MM.1S (cell line): ENCODE measurements around the gene AGR2.

Experiments
- DNase-seq: peaks from one replicate; pipeline ENCODE4 v3.0.0-alpha.2; 2015
- H2AFZ ChIP-seq: fragments of 300-600 bp; sonication (generic); 2 replicates; pipeline ENCODE4 v1.6.0; 2016; ENCODE audit warnings: antibody characterized with exemption, low read length
- H3F3A ChIP-seq: fragments of 300-600 bp; sonication (generic); 2 replicates; pipeline ENCODE4 v1.6.1; 2016; ENCODE audit warnings: mild to moderate bottlenecking, antibody characterized with exemption, low read length, moderate library complexity, mixed read lengths; ENCODE audit not compliant: insufficient read depth
- H3K27ac ChIP-seq: fragments of 300-600 bp; sonication (generic); 2 replicates; pipeline ENCODE4 v1.5.1; 2016; ENCODE audit warnings: mild to moderate bottlenecking, low read length
- H3K27me3 ChIP-seq: fragments of 300-600 bp; sonication (generic); replicated peaks from 2 replicates; pipeline ENCODE4 v1.6.0; 2016; ENCODE audit warnings: low read length; ENCODE audit not compliant: insufficient read depth
- H3K36me3 ChIP-seq: fragments of 300-600 bp; sonication (generic); replicated peaks from 2 replicates; pipeline ENCODE4 v1.6.1; 2016; ENCODE audit warnings: mild to moderate bottlenecking, low read length, mixed read lengths; ENCODE audit not compliant: insufficient read depth
- H3K4me1 ChIP-seq: fragments of 300-600 bp; sonication (generic); 2 replicates; pipeline ENCODE4 v1.6.1; 2016; ENCODE audit warnings: low read length, mixed read lengths
- H3K4me2 ChIP-seq: fragments of 300-600 bp; sonication (generic); 2 replicates; pipeline ENCODE4 v1.6.0; 2016; ENCODE audit warnings: low read depth, low read length
- H3K4me3 ChIP-seq: fragments of 300-600 bp; sonication (generic); 2 replicates; pipeline ENCODE4 v1.5.1; 2016; ENCODE audit warnings: low read length, mixed read lengths
- H3K79me2 ChIP-seq: fragments of 300-600 bp; sonication (generic); 2 replicates; pipeline ENCODE4 v1.6.1; 2016; ENCODE audit warnings: mixed run types, low read length, mixed read lengths
- H3K9ac ChIP-seq: fragments of 300-600 bp; sonication (generic); 2 replicates; pipeline ENCODE4 v1.6.1; 2016; ENCODE audit warnings: low read length, mixed read lengths
- H3K9me2 ChIP-seq: fragments of 300-600 bp; sonication (generic); replicated peaks from 2 replicates; pipeline ENCODE4 v1.6.1; 2016; ENCODE audit warnings: mild to moderate bottlenecking, low read length, mixed read lengths; ENCODE audit not compliant: insufficient read depth
- H3K9me3 ChIP-seq: fragments of 300-600 bp; sonication (generic); replicated peaks from 2 replicates; pipeline ENCODE4 v1.6.1; 2016; ENCODE audit warnings: mild to moderate bottlenecking, low read length, mixed read lengths; ENCODE audit not compliant: insufficient read depth
- H4K20me1 ChIP-seq: fragments of 300-600 bp; sonication (generic); 2 replicates; pipeline ENCODE4 v1.6.1; 2016; ENCODE audit warnings: mild to moderate bottlenecking, low read length, moderate library complexity, mixed read lengths; ENCODE audit not compliant: insufficient read depth
- EZH2 ChIP-seq: fragments of 300-600 bp; sonication (generic); optimal IDR thresholded peaks from 2 replicates; pipeline ENCODE3; 2017; ENCODE audit warnings: low read depth, mild to moderate bottlenecking, antibody characterized with exemption, low read length, mixed read lengths
- EZH2phosphoT487 ChIP-seq: fragments of 300-600 bp; sonication (generic); IDR thresholded peaks from 2 replicates; pipeline ENCODE4 v1.6.1; 2018; ENCODE audit warnings: antibody characterized with exemption, low read length
- TF ChIP-seq, protein P1 (sequence below): fragments of 300-600 bp; sonication (generic); IDR thresholded peaks from 2 replicates; pipeline ENCODE4 v1.5.1; 2016; ENCODE audit warnings: antibody characterized with exemption, low read length, mixed read lengths

The AGR2 gene

DNA sequence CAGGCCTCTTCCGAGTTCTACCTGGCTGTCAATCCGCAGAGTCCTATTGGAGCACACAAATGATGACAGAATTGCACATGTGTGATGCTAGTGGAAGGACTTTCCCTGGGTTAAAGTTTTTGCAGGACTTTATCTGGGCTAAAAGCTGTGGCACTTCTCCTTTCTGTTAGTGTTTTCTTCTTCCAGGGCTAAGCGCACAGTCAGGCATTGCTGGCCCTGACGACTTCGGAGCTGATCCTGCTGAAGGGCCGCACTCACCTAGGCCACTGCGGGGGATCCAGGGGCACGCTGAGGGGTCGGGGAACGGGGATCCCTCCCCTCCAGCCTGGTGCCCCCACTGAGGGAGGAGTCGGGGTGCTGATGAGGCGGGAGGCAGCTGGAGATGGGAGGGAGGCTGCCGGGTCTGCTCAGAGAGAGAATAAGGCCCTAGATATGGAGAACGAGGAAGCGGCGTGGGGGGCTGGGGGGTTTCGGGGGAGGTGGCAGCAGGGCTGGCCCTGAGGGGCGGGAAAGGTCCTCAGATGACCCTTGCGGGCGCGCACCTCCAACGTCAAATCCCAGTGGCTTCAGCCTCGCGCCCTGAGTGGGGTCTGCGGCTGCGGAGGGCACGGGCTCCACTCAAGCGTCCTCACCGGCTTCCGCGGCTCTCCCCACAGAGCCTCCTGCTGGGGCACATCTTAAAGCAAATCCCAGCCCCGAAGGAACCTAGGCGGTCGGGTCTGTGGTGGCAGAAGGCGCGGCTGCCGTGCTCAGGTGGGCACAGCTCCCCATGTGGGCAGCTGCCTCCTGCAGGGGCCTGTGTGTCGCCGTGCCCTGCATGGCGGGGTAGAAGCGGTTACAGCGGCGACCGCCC lies 46.0 kb upstream of the AGR2 start:
- H3K4me2 ChIP-seq: no peak overlapping the region
- no peaks in the 10 kb centered on the region for H3K9me2 ChIP-seq
- H3K4me3 ChIP-seq: no peak overlapping the region
- no peaks in the 10 kb centered on the region for H3K36me3 ChIP-seq
- no peaks in the 10 kb centered on the region for H3K4me1 ChIP-seq
- H3K27ac ChIP-seq: no peak overlapping the region
- TF ChIP-seq EZH2: no peak
- TF ChIP-seq, protein P1, sequence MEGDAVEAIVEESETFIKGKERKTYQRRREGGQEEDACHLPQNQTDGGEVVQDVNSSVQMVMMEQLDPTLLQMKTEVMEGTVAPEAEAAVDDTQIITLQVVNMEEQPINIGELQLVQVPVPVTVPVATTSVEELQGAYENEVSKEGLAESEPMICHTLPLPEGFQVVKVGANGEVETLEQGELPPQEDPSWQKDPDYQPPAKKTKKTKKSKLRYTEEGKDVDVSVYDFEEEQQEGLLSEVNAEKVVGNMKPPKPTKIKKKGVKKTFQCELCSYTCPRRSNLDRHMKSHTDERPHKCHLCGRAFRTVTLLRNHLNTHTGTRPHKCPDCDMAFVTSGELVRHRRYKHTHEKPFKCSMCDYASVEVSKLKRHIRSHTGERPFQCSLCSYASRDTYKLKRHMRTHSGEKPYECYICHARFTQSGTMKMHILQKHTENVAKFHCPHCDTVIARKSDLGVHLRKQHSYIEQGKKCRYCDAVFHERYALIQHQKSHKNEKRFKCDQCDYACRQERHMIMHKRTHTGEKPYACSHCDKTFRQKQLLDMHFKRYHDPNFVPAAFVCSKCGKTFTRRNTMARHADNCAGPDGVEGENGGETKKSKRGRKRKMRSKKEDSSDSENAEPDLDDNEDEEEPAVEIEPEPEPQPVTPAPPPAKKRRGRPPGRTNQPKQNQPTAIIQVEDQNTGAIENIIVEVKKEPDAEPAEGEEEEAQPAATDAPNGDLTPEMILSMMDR: no peak
- TF ChIP-seq EZH2phosphoT487: no peak
- no peaks in the 10 kb centered on the region for H3K27me3 ChIP-seq
- no peak for DNase-seq
- H3K9ac ChIP-seq: no peak overlapping the region
- no peaks in the 10 kb centered on the region for H3F3A ChIP-seq
- no peaks in the 10 kb centered on the region for H4K20me1 ChIP-seq
- H2AFZ ChIP-seq: no peak overlapping the region
- no peaks in the 10 kb centered on the region for H3K9me3 ChIP-seq
- no peaks in the 10 kb centered on the region for H3K79me2 ChIP-seq

DNA sequence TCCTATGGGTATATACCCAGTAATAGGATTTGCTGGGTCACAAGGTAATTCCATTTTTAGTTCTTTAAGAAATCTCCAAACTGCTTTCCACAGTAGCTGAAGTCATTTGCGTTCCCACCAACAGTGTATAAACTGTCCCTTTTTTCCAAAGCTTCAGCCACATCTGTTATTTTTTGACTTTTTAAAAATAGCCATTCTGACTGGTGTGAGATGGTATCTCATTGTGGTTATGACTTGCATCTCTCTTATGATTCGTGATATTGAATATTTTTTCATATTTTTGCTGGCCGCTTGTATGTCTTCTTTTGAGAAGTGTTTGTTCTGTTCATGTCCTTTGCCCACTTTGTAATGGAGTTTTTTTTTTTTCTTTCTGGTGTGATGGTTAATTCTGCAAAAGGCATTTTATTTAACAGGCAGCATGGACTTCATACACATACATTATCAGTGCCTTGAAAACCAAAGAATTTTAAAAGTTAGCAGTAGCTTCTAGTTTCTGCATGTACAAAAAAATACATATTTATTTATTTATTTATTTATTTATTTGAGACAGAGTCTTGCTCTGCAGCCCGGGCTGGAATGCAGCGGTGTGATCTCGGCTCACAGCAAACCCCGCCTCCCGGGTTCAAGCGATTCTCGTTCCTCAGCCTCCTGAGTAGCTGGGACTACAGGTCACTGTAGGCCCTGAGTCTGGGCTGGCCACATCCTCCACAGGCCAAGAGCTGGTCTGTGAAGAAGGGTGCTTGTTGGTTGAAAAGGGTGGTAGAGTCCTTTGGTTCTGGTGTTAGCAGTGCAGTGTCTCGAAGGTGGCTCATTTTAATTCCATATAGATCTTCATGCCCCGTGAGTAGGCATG lies 44.7 kb upstream of the AGR2 start:
- H3K9me3 ChIP-seq: no peaks in the 10 kb centered on the region
- no peaks in the 10 kb centered on the region for H3K9me2 ChIP-seq
- H3K27me3 ChIP-seq: no peaks in the 10 kb centered on the region
- no peak overlapping the region for H3K9ac ChIP-seq
- DNase-seq: no peak
- no peaks in the 10 kb centered on the region for H3K79me2 ChIP-seq
- H3K36me3 ChIP-seq: no peaks in the 10 kb centered on the region
- H3K4me3 ChIP-seq: no peak overlapping the region
- no peaks in the 10 kb centered on the region for H3K4me1 ChIP-seq
- no peak for TF ChIP-seq EZH2phosphoT487
- TF ChIP-seq, protein P1: no peak
- no peak for TF ChIP-seq EZH2
- H3K4me2 ChIP-seq: no peak overlapping the region
- H4K20me1 ChIP-seq: no peaks in the 10 kb centered on the region
- no peaks in the 10 kb centered on the region for H3F3A ChIP-seq
- H2AFZ ChIP-seq: no peak overlapping the region
- H3K27ac ChIP-seq: no peak overlapping the region

DNA sequence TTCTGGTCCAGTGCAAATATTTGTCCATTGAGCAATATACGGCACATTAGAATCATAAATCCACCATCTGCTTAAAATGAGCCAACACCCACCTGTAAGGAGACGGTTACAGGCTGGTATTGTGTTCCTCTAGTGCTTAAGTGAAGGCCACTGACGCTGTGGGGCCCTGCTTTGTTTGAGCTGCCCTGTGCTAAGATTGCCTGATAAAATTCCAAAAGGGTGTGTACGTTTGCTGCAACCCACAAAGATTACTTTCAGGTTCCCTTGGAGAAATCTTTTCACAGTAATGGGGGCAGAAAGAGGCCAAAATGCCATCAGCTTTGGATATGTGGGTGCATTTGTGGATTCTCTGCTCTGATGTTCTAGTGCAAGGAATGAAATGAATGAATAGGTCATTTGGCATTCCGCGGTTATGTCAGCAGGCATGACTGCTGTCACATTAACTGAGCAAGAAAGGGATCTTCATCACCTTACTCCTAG lies 42.6 kb upstream of the AGR2 start:
- DNase-seq: no peak

More for the DNA sequence above, 42.6 kb upstream of the AGR2 start:
- no peaks in the 10 kb centered on the region for H3K27me3 ChIP-seq
- H3K4me1 ChIP-seq: no peaks in the 10 kb centered on the region
- no peak overlapping the region for H3K4me2 ChIP-seq
- no peaks in the 10 kb centered on the region for H3K9me2 ChIP-seq
- no peaks in the 10 kb centered on the region for H3K79me2 ChIP-seq
- no peak overlapping the region for H3K4me3 ChIP-seq
- no peaks in the 10 kb centered on the region for H3K36me3 ChIP-seq
- H3F3A ChIP-seq: no peaks in the 10 kb centered on the region
- H4K20me1 ChIP-seq: no peaks in the 10 kb centered on the region
- no peak overlapping the region for H2AFZ ChIP-seq
- TF ChIP-seq, protein P1: no peak
- no peak for TF ChIP-seq EZH2phosphoT487
- no peak for TF ChIP-seq EZH2
- no peak overlapping the region for H3K9ac ChIP-seq
- H3K9me3 ChIP-seq: no peaks in the 10 kb centered on the region
- H3K27ac ChIP-seq: no peak overlapping the region; the same call in 1 of the 2 replicates
